HepG2 (cell line): ENCODE measurements around the gene PKDREJ. TPM values are rescaled to one million over a fixed set of nuclear protein-coding genes. Genes with fewer than 3 reads are reported as not detected.

ENCODE experiments used
- EEA1 ChIP-seq: sonication (generic); formaldehyde crosslinking; IDR thresholded peaks from 2 replicates; pipeline ENCODE4 v1.5.1; 2020; ENCODE audit warnings: mild to moderate bottlenecking, missing genetic modification reagents, borderline replicate concordance
- ELF3 ChIP-seq: IDR thresholded peaks from 2 replicates; pipeline ENCODE4 v1.6.1; 2016; ENCODE audit warnings: missing genetic modification reagents, missing compliant biosample characterization
- EP300 ChIP-seq, 3 experiments: sonication (generic) in 1 of 3; formaldehyde crosslinking in 1 of 3; IDR thresholded peaks; 2 replicates each; pipeline versions ENCODE4 v1.5.1 to v1.6.1; 2011 to 2020; ENCODE audit warnings: low read depth in 2 of 3, low read length in 2 of 3, borderline replicate concordance in 1 of 3, improper control_type of control experiment in 1 of 3, mild to moderate bottlenecking in 1 of 3, missing genetic modification reagents in 1 of 3, moderate library complexity in 1 of 3
- FOXO1 ChIP-seq: sonication (generic); formaldehyde crosslinking; IDR thresholded peaks from 2 replicates; pipeline ENCODE4 v1.4.0; 2020; ENCODE audit warnings: missing genetic modification reagents
- GATA4 ChIP-seq: sonication (generic); IDR thresholded peaks from 2 replicates; pipeline ENCODE4 v1.6.1; 2016; ENCODE audit warnings: antibody characterized with exemption, low read depth, borderline replicate concordance
- KDM2A ChIP-seq: sonication (generic); formaldehyde crosslinking; IDR thresholded peaks from 2 replicates; pipeline ENCODE4 v1.4.0; 2020; ENCODE audit warnings: low read depth, missing genetic modification reagents, borderline replicate concordance
- KDM5B ChIP-seq: sonication (generic); formaldehyde crosslinking; IDR thresholded peaks from 2 replicates; pipeline ENCODE4 v1.4.0; 2020; ENCODE audit warnings: missing genetic modification reagents, mild to moderate bottlenecking, borderline replicate concordance
- NCOR1 ChIP-seq: fragments of 200-600 bp; sonication (generic); IDR thresholded peaks from 2 replicates; pipeline ENCODE4 v1.7.0; 2017; ENCODE audit warnings: antibody characterized with exemption, low read length, borderline replicate concordance
- NR2C2 ChIP-seq: sonication (generic); formaldehyde crosslinking; IDR thresholded peaks from 2 replicates; pipeline ENCODE4 v1.4.0; 2020; ENCODE audit warnings: missing genetic modification reagents, mild to moderate bottlenecking, moderate library complexity, borderline replicate concordance
- RXRA ChIP-seq: sonication (generic); formaldehyde crosslinking; IDR thresholded peaks from 2 replicates; pipeline ENCODE4 v1.5.1; 2020; ENCODE audit warnings: missing genetic modification reagents
- RXRB ChIP-seq: IDR thresholded peaks from 2 replicates; pipeline ENCODE4 v1.6.1; 2016; ENCODE audit warnings: borderline replicate concordance, missing genetic modification reagents, missing compliant biosample characterization
- SRY ChIP-seq: sonication (generic); formaldehyde crosslinking; IDR thresholded peaks from 2 replicates; pipeline ENCODE4 v1.8.0; 2022; ENCODE audit warnings: mild to moderate bottlenecking, missing genetic modification reagents
- TBX2 ChIP-seq: sonication (generic); formaldehyde crosslinking; IDR thresholded peaks from 2 replicates; pipeline ENCODE4 v1.5.0; 2020; ENCODE audit warnings: missing genetic modification reagents, mild to moderate bottlenecking, borderline replicate concordance
- TGIF2 ChIP-seq: IDR thresholded peaks from 2 replicates; pipeline ENCODE4 v1.6.1; 2016; ENCODE audit warnings: control low read depth, missing compliant biosample characterization
- ZBTB42 ChIP-seq: sonication (generic); formaldehyde crosslinking; IDR thresholded peaks from 2 replicates; pipeline ENCODE4 v1.5.0; 2020; ENCODE audit warnings: mild to moderate bottlenecking, missing genetic modification reagents
- ZNF180 ChIP-seq: sonication (generic); formaldehyde crosslinking; IDR thresholded peaks from 2 replicates; pipeline ENCODE4 v1.4.0; 2020; ENCODE audit warnings: low read depth, missing genetic modification reagents, borderline replicate concordance
- ZNF234 ChIP-seq: sonication (generic); formaldehyde crosslinking; conservative IDR thresholded peaks from 2 replicates; pipeline ENCODE4 v1.5.1; 2020; ENCODE audit warnings: mild to moderate bottlenecking, missing genetic modification reagents
- ZNF235 ChIP-seq: sonication (generic); formaldehyde crosslinking; IDR thresholded peaks from 2 replicates; pipeline ENCODE4 v1.8.1; 2023; ENCODE audit warnings: mild to moderate bottlenecking, missing genetic modification reagents, borderline replicate concordance
- ZNF501 ChIP-seq: sonication (generic); formaldehyde crosslinking; IDR thresholded peaks from 2 replicates; pipeline ENCODE4 v1.5.1; 2020; ENCODE audit warnings: mild to moderate bottlenecking, moderate library complexity, missing genetic modification reagents
- ZNF746 ChIP-seq: sonication (generic); formaldehyde crosslinking; IDR thresholded peaks from 2 replicates; pipeline ENCODE4 v1.8.0; 2022; ENCODE audit warnings: mild to moderate bottlenecking, missing genetic modification reagents
- ZNF788 ChIP-seq: sonication (generic); formaldehyde crosslinking; IDR thresholded peaks from 2 replicates; pipeline ENCODE4 v1.5.0; 2020; ENCODE audit warnings: mild to moderate bottlenecking, missing genetic modification reagents, borderline replicate concordance
- polyA plus RNA-seq, 8 experiments: library from polyadenylated mRNA; depleted of rRNA in 3 of 8; stranded (reverse) in 7 of 8; unstranded in 1 of 8; fragments of >200 nt; fragmentation: Illumina TruSeq in 4 of 8; extraction: Trizol in 4 of 8; gene quantifications; 2 replicates each; pipeline versions ENCODE4 v1.2.1 to v1.2.3, GENCODE V29; 2011 to 2016; ENCODE audit warnings: low read depth in 4 of 8, missing spikeins in 1 of 8, mixed read lengths in 1 of 8; ENCODE audit not compliant: insufficient read depth in 1 of 8
- total RNA-seq, 5 experiments: library from RNA; depleted of rRNA; stranded (reverse); fragments of >200 nt; fragmentation: Illumina TruSeq; extraction: Trizol; gene quantifications; 2 replicates each; pipeline ENCODE4 v1.2.3, GENCODE V29; 2016; ENCODE audit warnings: low read depth in 1 of 5
- TF ChIP-seq, protein P1 (sequence below): sonication (generic); formaldehyde crosslinking; IDR thresholded peaks from 2 replicates; pipeline ENCODE4 v1.5.1; 2020; ENCODE audit warnings: mild to moderate bottlenecking, moderate library complexity, missing genetic modification reagents
- TF ChIP-seq, protein P2 (sequence below): sonication (generic); formaldehyde crosslinking; conservative IDR thresholded peaks from 2 replicates; pipeline ENCODE4 v1.4.0; 2020; ENCODE audit warnings: missing genetic modification reagents
- TF ChIP-seq, protein P3 (sequence below): sonication (generic); formaldehyde crosslinking; IDR thresholded peaks from 2 replicates; pipeline ENCODE4 v1.8.1; 2023; ENCODE audit warnings: mild to moderate bottlenecking, missing genetic modification reagents

The PKDREJ gene
- total and polyA plus RNA-seq, 2 of the 13 experiments (the other 11 are each of a cell fraction or from before 2014, with no cell fraction given): not detected

DNA sequence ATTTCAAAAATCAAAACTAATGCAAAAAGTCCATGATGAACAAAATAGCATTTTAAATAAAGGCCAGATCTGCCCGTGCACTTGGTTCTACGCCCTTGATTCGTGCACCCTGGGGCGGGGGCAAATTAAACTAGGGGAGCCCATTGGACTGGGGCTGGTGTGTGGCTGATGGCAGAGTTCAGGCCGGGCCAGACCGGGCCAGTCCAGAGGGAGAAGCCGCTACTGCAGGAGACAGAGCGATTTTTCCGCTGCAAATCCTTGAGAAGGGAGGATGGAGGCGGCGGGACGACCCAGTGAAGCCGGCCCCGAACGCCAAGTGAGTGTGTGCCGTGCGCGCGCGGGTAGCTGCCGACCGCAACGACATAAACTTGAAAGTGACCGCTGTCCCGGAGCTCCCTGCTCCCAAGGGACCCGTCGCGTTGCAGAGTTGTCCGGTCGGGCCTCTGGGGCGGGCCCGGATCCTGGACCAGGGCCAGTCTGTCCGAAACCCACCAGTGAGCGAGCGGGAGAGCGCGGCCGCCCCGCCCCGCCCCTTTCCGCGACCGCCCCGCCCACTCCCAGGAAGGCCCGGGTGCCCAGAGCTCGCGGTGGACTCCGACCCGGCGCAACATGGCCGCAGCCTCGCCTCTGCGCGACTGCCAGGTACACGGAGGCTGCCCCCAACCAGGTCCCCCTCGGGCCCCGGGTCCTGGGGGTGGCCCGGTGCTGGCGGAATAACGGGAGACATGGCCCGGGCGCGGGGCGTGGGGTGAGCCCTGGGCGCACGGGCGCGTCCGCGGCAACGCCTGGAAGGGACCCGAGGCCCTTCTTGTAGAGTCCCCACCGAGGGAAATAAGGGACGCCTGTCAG is 4.5 kb upstream of the PKDREJ start, which contains the start of gene TTC38 (continued):
- TF ChIP-seq, protein P1, sequence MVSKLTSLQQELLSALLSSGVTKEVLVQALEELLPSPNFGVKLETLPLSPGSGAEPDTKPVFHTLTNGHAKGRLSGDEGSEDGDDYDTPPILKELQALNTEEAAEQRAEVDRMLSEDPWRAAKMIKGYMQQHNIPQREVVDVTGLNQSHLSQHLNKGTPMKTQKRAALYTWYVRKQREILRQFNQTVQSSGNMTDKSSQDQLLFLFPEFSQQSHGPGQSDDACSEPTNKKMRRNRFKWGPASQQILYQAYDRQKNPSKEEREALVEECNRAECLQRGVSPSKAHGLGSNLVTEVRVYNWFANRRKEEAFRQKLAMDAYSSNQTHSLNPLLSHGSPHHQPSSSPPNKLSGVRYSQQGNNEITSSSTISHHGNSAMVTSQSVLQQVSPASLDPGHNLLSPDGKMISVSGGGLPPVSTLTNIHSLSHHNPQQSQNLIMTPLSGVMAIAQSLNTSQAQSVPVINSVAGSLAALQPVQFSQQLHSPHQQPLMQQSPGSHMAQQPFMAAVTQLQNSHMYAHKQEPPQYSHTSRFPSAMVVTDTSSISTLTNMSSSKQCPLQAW (CRISPR knock-in tag): peak; percentile 11; the same call in 1 of the 2 replicates
- TF ChIP-seq ZBTB42 (CRISPR knock-in tag) (no peak), NR2C2 (CRISPR knock-in tag) (peak; percentile 22; the same call in 1 of the 2 replicates), ZNF180 (no peak), ZNF501 (CRISPR knock-in tag) (peak; percentile 49), FOXO1 (CRISPR knock-in tag) (peak; percentile 34; the same call in 1 of the 2 replicates), EP300 (IDR thresholded peaks at IDR 0.05; ENCODE audit: low read depth in 2 of 2, low read length in 2 of 2) (peak in 1 of 2 experiments; percentile 21; a peak in 1 of 4 replicates), EP300 (CRISPR knock-in tag; IDR thresholded peaks at IDR 0.05; ENCODE audit: borderline replicate concordance) (no peak), ZNF234 (CRISPR knock-in tag) (no peak), GATA4 (0 out of 2 replicates have a peak, but pooled peaks have one; percentile 22), TGIF2 (CRISPR knock-in tag) (0 out of 2 replicates have a peak, but pooled peaks have one; percentile 45), NCOR1 (peak; percentile 57; the same call in 1 of the 2 replicates), RXRA (peak; percentile 92), ZNF788 (CRISPR knock-in tag) (peak; percentile 76; the same call in 1 of the 2 replicates), TBX2 (CRISPR knock-in tag) (peak; percentile 64), RXRB (CRISPR knock-in tag) (peak; percentile 74; the same call in 1 of the 2 replicates), EEA1 (CRISPR knock-in tag) (peak; percentile 23; the same call in 1 of the 2 replicates), ZNF746 (CRISPR knock-in tag) (peak; percentile 30; the same call in 1 of the 2 replicates), ELF3 (CRISPR knock-in tag) (peak; percentile 40; the same call in 1 of the 2 replicates), SRY (CRISPR knock-in tag) (0 out of 2 replicates have a peak, but pooled peaks have one; percentile 5), KDM2A (CRISPR knock-in tag) (peak; percentile 78), ZNF235 (0 out of 2 replicates have a peak, but pooled peaks have one; percentile 35), KDM5B (CRISPR knock-in tag) (peak; percentile 56; the same call in 1 of the 2 replicates)
- TF ChIP-seq, protein P2, sequence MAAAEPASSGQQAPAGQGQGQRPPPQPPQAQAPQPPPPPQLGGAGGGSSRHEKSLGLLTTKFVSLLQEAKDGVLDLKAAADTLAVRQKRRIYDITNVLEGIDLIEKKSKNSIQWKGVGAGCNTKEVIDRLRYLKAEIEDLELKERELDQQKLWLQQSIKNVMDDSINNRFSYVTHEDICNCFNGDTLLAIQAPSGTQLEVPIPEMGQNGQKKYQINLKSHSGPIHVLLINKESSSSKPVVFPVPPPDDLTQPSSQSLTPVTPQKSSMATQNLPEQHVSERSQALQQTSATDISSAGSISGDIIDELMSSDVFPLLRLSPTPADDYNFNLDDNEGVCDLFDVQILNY (CRISPR knock-in tag): 0 out of 2 replicates have a peak, but pooled peaks have one; percentile 31
- TF ChIP-seq, protein P3, sequence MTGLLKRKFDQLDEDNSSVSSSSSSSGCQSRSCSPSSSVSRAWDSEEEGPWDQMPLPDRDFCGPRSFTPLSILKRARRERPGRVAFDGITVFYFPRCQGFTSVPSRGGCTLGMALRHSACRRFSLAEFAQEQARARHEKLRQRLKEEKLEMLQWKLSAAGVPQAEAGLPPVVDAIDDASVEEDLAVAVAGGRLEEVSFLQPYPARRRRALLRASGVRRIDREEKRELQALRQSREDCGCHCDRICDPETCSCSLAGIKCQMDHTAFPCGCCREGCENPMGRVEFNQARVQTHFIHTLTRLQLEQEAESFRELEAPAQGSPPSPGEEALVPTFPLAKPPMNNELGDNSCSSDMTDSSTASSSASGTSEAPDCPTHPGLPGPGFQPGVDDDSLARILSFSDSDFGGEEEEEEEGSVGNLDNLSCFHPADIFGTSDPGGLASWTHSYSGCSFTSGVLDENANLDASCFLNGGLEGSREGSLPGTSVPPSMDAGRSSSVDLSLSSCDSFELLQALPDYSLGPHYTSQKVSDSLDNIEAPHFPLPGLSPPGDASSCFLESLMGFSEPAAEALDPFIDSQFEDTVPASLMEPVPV (CRISPR knock-in tag): 0 out of 2 replicates have a peak, but pooled peaks have one; percentile 76
